Muscle of arm (tissue), 12 donors: ENCODE measurements around the gene SCML1. TPM values are rescaled to one million over a fixed set of nuclear protein-coding genes. Genes with fewer than 3 reads are reported as not detected.
A peak's percentile ranks its signal among the peaks of the same experiment; 100 is the strongest.
"Not testable (repeated sequence)": the region's sequence is repeated elsewhere in the genome, so short reads cannot be mapped to it uniquely, and the experiment has no call there.

Experiments
- DNase-seq: peaks from one replicate; pipeline ENCODE4 v3.0.0-alpha.2; 2013
- polyA plus RNA-seq, 12 donors: library from polyadenylated mRNA; unstranded; fragments of 120-200 nt; gene quantifications; one replicate each; pipeline ENCODE4 v1.2.1, GENCODE V29; 2013; ENCODE audit not compliant: insufficient read length in 12 of 12

Gene SCML1
- polyA plus RNA-seq, 12 donors: 8.5 to 19.8 (median 14.9) TPM; not detected in 1

DNA sequence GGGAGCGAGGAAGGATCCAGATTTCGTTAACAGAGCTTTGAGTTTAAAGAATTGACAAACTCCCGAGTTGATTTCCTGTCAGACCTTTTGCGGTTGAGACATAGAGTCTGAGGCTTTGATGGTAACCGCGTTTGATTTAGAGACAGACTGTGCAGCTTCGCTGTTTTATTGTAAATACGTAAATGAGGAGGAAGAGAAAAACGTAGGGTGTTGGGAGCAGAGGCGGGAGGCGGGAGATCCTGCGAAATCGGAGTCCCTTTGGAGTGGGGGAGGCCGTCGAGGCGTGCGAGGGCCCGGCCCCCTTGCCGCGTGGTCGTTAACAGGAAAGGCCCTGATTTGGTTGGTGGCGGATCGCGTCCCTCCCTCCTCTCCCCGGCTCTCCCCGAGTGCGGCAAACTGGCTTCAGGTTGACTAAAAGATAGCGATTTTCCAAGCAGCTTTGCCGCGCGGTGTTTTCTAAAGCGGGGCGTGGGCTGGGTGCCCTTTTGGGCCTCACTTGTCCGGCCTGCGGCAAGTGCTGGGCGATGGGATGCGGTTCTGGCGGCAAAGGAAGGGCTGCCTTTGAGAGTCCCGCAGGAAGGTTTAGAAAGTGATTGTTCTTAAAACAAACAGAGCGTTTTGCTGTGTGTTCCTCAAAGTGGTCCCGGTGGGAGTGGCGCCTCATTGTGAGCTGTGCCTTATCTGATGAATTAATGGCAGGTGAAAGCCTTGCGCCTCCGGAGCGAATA, 857 bp downstream of the SCML1 start:
- DNase-seq: peak; percentile 33

DNA sequence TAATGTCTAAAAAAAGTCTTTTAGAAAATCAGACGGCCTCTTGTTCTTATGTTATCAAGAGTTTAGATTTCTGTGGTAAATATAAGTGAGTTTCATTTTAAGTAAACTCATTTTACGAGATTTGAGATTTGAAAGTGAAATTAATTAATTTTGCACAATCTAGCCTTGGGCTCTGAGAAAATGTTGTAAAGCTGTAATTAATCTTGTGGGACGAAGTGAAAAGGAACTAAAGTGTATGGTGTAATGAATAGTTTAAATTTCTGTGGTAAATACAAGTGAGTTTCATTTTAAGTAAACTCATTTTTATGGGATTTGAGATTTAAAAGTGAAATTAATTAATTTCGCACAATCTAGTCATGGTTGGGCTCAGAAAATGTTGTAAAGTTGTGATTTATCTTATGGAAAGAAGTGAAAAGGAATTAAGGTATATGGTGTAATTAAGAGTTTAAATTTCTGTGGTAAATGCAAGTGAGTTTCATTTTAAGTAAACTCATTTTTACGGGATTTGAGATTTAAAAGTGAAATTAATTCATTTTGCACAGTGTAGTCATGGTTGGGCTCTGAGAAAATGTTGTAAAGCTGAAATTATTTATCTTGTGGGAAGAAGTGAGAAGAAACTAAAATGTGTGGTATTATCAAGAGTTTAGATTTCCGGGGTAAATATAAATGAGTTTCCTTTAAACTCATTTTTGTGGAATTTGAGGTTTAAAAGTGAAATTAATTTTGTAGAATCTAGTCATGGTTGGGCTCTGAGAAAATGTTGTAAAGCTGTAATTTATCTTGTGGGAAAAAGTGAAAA, 1.6 kb downstream of the SCML1 start:
- no peak for DNase-seq

DNA sequence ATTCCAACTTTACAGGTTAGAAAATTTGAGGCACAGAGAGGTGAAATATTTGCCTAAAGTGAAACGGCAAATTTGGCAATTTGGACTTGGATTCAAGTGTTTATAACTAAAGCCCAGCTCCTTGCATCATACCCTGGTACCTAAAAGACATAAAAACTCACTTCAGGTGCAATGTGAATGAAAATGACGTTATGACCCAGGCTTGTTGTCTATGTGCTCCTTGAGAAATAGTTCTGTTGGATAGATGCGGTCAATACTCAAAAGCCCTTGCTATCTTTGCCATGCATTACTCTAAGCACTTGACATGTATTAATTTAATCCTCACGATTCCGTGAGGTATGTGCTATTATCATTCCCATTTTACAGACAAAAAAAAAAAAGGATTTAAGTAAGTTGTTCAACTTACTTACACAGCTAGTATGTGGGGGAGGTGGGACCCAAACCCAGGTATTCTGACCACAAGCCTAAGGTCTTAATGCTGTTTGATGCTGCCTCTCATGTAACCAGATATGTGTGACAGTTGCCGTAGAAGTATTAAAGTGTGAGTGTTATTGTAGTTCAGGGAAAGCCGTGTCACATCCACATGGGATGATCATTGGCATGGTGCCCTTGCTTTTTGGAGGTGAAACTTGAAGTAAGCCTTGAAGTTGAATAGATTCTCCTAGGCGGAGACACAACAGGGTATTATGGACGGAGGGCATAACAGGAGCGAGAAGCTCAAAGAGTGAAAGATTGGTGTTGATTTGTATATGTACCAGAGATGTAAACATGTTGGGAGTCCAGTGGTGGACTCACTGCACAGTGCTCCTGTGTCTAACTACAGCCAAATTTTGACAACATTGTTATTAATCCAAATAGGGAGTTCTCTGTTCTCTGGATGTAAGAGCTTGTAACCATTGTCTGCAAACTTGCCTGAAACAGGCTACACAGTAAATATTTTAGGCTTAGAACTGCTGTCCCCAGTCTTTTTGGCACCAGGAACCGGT, 3.1 kb downstream of the SCML1 start:
- no peak for DNase-seq

DNA sequence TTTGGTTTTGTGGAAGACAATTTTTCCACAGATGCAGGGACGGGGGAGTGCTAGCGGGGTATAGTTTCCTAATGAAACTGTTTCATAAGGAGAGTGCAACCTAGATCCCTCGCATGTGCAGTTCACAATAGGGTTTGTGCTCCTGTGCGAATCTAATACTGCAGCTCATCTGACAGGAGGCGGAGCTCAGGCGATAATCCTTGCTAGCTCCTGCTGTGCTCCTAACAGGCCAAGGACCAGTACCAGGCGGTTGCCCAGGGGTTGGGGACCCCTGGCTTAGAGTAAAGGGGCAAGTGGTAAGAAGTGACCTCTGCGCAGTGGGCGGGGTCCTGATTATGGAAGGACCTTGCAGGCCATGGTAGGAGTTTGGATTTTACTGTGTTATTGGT, 3.8 kb downstream of the SCML1 start:
- no peak for DNase-seq

DNA sequence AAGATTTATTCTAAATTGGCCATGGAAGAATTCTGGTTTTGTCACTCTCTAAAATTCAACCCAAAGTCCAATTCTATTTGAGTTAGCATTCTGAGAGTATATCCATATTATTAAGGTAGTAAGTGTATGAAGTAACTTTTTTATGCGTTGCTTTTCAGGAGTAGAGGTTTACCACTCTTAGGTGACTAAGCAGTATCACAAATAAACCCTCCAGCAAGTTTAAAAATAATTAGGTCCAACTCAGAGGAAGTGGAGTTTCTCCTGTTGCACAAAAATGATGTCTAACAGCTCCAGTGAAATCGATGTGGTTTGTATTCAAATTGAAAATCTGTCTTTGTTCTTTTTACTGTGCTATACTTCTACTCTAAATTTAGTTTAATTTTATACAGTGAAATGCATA, 6.6 kb downstream of the SCML1 start:
- no peak for DNase-seq

DNA sequence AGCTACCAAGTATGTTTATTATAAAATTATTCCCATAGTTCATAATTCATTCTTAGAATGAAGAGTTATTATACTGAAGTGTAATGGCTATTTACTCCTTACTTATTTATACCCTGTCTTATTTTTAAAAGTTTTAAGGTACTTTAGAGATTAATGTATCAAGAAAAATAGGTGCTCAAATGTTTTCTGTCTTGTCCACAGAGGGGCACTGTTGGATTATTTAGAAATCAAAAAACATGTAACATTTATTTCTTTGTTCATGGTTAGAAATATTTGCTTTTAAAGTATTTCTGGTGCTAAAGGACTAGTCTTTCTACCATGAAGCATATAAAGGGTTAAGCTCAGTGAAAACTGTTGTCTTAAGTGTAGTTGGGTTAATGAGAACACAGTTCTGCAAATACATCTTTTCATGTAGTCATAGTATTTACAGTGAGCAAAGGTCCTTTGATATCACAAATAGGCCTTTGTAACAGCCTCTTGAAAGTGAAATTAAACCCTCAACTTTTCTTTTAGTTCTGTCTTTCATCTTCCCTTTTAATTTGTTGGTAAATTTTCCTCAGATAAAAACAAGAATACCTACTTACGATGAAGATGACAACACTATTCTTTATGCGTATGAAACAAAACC, 7.7 kb downstream of the SCML1 start:
- no peak for DNase-seq

DNA sequence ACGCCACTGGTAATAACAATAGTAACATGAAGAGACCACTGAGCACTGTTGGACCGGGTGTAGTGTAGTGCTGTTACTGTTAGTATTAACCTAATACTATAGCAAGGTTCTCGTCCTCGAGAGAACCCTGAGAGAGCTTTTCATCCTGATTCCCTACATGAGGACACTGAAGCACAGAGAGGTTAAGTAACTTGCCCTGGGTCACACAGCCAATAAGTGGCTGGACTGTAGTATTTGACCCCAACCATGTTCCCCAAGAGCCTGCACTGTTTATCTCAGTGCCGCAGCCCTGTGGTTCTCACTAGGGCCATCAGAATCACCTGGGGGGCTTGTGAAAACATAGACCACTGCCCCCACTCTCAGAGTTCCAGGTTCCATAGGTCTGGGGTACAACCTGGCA, 10.4 kb downstream of the SCML1 start:
- DNase-seq: no peak

DNA sequence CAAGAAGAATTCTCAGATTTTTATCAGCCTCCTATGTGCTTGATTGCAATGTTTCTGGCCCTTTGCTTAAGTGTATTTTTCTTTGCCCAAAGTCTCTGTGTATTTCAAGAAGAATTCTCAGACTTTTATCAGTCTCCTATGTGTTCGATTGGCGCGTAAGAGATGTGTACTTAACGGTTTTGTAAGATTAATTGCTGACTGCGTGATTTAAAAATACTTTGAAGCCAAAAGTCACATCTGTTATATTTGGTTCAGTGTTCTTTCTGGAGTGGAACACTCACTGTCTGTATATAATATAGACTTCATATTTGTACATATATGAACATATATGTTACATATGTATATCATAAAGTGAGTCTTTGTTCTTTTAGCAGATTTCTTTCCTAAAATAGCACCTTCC, 11.4 kb downstream of the SCML1 start:
- no peak for DNase-seq

DNA sequence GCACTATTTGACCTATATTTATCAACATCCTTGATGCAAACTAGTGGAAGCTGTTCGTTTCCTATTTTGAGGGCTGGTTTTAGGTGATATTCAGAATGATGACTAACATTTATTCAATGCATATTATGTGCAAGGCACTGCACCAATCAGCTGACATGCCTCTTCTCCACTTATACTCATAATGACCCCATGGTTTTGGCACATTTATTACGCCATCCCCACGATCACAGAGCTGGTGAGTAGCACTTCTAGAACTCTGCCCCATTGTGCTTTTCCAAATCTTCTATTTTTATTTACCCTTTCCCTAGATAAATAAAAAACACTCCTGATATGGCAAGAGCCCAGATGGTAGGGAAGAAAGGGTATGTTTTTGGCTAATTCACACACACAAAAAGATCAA, 13.1 kb downstream of the SCML1 start:
- no peak for DNase-seq

DNA sequence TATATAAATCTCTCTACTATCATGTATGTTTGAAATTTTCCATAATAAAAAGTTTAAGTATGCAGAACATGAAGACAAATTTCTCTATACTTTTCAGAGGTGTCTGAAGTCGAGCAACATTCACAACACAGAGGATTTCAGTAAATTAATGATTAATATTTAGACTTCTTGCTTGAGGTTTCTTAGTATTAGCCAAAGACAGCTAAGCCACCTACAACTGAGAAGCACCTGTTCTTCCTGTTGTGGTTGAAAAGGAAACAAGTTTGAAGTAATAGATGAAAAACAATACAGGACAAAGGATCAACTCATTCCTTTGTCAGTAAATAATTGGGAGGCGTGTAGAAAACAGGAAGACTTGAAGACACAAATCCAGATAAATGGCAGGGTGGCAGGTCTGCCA, 21.1 kb downstream of the SCML1 start:
- no peak for DNase-seq

DNA sequence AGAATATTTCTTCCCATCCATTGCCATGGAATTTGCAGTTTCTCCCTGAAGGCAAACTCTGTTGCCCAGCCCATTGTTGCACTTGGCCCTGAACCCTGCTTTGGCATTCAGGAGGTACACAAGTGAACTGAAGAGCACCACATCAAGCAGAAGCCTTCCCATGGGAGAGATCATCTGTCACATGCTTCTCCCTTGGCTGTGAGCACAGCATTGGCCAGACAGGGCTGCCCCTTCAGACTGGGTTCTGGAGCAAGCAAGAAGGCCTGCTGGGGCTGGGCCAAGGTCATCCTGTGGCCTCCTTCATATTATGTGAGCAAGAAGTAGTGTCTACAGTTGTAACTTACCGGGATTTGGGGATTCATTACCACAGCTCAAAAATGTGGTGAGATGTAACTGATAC, 22.7 kb downstream of the SCML1 start:
- DNase-seq: no peak

DNA sequence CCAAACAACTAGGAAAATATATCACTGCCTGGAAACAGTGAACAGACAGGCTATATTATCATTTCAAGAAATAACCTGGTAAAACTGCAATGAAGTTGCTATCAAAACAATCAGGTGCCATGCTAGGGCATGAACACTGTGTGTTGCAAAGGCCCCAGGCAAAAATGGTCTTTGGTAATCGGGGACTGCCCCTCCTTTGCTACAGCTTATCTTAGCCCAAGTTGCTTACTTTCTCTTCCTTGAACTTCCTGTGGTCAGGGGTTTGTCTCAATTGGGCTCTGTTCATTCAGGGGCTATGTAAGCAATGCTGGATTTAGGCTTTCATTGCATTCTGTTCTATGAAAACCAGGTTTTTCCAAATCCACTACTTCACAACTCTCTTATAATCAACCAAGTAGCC, 30.4 kb downstream of the SCML1 start:
- DNase-seq: no peak

DNA sequence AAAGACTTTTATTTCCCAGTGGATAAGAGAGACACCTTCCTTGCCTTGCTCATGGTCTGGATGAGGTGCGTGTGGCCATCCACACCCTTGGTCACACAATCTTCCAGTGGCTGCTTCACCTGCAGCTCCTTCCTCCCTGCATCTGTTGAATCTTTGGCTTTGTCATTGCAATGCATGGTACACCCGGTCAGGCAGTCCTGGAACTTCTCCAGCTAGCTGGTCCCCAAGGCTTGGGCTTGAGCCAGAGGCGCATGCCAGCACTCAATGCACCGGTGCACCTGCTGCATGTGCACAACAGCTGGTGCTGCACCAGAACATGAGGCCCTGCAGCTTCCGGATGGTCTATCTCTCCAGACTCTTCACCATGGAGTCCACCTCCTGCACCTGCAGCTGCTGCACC, 31.7 kb downstream of the SCML1 start:
- no peak for DNase-seq

DNA sequence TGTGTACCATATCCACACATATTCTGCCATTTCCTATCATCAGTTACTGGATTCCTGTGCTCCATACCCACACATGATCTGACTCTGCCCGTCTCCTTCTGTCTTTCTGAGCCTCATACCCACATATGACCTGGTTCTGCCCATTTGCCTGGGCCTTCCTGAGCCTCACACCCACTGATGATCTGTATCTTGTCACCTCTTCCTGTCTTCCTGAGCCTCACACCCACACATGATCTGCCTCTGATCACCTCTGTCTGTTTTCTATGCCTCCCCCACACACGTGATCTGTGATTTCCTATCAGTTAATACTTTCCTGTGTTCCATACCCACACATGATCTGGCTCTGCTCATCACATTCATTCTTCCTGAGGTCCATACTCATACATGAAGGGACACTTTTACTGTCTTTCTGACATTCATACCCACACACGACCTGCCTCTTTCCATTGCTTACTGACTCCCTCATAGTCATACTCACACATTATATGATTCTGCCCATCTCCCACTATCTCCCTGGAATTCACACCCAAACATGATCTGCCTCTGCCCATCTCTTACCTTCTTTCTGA, 32.5 kb downstream of the SCML1 start:
- DNase-seq: no peak

DNA sequence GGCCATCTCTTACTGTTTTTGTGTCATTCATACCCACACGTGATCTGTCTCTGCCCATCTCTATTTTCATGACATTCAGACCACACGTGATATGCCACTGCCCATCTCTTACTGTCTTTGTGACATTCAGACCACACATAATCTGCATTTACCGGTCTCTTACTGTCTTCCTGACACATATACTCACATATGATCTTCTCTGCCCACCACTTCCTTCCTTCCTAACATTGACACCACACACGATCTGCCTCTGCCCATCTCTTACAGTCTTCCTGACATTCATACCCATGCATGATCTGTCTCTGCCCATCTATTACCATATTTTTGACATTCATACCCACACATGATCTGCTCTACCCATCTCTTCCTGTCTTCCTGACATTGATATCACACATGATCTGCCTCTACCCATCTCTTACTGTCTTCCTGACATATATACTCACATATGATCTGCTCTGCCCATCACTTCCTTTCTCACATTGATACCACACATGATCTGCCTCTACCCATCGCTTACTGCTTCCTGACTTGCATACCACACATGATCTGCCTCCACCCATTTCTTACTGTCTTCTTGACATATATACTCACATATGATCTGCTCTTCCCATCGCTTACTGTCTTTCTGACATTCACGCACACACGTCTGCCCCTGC, 36.1 kb downstream of the SCML1 start:
- DNase-seq: no peak

DNA sequence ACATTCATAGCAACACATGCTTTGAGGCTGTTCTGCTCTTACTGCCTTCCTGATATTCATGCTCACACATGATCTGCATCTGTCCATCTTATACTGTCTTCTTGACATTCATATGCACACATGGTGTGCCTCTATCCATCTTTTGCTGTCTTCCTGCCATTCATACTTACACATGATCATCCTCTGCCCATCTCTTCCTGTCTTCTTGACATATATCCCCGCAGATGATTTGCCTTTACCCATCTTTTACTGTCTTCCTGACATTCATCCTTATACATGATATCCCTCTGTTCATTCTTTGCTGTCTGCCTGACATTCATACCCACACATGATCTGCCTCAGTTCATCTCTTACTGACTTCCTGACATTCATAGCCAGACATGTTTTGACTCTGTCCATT, 36.8 kb downstream of the SCML1 start:
- DNase-seq: no peak

DNA sequence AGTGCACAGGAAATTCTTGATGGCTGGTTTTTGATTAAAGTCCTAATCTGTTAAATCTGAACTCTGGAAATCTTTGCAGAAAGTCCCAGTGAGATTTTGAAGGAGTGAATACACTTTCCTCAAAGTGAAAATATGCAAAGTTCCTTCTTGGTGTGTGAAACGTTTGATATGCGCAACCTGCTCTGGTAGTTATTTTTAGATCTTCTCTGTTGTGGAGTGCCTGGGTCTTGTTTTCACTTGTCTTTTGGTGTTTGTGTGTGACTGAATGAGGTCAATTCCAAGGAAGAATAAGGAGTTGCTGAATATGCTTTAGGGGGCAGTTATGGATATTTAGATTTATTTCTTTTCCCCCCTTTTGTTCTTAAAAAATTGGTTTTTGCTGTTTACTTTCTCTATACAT, 41.7 kb downstream of the SCML1 start:
- DNase-seq: no peak

DNA sequence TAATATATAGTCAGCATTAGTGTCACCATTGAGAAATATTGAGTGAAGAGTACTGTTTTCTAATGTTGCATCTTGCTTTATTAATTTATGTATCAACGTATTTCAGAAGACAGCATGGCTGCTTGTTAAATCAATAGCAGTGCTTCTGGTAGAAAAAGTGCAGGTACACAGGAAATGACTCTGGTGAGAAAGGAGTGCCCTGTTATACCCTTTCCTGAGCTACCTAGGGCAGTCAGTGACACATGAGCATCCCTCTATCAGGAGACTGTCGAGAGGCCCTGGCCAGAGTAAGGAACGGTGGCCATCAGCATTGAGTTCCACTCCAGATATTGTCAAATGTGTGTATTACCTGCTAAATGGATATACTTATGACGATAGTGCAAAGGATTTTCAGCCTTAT, 42.1 kb downstream of the SCML1 start:
- DNase-seq: no peak

DNA sequence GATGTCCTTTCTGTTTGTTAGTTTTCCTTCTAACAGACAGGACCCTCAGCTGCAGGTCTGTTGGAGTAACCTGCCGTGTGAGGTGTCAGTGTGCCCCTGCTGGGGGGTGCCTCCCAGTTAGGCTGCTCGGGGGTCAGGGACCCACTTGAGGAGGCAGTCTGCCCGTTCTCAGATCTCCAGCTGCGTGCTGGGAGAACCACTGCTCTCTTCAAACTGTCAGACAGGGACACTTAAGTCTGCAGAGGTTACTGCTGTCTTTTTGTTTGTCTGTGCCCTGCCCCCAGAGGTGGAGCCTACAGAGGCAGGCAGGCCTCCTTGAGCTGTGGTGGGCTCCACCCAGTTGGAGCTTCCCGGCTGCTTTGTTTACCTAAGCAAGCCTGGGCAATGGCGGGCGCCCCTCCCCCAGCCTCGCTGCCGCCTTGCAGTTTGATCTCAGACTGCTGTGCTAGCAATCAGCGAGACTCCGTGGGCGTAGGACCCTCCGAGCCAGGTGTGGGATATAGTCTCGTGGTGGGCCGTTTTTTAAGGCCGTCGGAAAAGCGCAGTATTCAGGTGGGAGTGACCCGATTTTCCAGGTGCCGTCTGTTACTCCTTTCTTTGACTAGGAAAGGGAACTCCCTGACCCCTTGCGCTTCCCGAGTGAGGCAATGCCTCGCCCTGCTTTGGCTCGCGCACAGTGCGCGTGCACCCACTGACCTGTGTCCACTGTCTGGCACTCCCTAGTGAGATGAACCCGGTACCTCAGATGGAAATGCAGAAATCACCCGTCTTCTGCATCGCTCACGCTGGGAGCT, 49.5 kb downstream of the SCML1 start:
- not testable (repeated sequence) for DNase-seq

DNA sequence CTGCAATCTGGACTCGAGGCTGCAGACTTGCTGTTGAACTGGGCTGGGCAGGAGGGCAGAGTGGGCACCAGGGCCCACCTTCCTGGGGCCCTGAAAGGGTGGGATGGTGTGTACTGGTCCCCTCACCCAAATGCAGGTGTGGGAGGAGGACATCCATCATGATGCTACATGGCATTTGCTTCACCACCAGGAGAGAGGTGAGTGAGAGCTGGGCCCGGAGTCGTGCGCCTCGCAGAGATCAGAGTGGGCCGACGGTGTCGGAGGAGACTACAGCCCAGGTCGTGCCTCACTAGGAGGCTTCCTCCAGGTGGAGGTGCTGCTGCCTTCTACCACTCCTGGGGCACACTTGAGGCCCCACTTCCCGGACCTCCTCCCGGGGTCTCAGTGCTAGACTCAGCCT, 50.3 kb downstream of the SCML1 start:
- no peak for DNase-seq
